Measurements from ENCODE around the gene KCTD16. TPM values are rescaled to one million over a fixed set of nuclear protein-coding genes. Genes with fewer than 3 reads are reported as not detected.

Gene KCTD16
- total and polyA plus RNA-seq, 2 donors from 2014 or later = 0.24 to 2.5 TPM

DNA sequence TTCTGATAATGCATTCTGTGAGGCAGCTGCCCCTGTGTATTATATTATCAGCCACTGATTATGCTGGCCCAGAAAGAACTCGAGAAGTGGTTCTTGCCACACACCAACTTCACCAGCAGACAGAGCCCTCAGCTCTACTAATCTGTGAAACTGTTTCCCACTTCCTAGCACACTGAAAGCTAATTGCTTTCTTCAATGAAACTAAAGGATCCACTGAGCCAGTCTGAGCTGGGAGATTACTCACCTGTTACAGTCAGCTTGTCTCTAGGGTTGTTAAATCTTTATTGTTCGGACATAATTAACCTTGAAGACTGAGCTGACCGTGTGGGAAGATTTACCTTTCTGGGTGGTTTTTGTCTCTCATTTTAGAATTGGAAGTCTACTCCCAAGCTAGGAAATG, 263.2 kb downstream of the KCTD16 start:
- DNase-seq (peak in 2 of 5 donors; percentile 14 to 40), FAIRE-seq (no peak)
- intact Hi-C loops (cut with DNase I) = no loop called here
- Histone ChIP-seq H3K4me3 (ENCODE audit: low read length in 3 of 3) (no peak overlapping the region), H3K27ac (ENCODE audit: low read depth in 2 of 2, low read length in 2 of 2) (no peak overlapping the region), H3K9me3 (ENCODE audit: control insufficient read depth in 2 of 3, insufficient read depth in 1 of 3, low read length in 3 of 3) (no peaks in the 10 kb centered on the region), H3K36me3 (ENCODE audit: control insufficient read depth in 2 of 3, insufficient read depth in 3 of 3, low read length in 3 of 3) (no peaks in the 10 kb centered on the region), H3K9ac (ENCODE audit: low read length in 3 of 3) (no peak overlapping the region), H3K4me1 (ENCODE audit: control insufficient read depth in 2 of 3, insufficient read depth in 2 of 3, low read depth in 1 of 3, low read length in 3 of 3) (no peaks in the 10 kb centered on the region), H3K27me3 (ENCODE audit: control insufficient read depth, insufficient read depth, low read length) (no peaks in the 10 kb centered on the region)
- TF ChIP-seq, protein P1, sequence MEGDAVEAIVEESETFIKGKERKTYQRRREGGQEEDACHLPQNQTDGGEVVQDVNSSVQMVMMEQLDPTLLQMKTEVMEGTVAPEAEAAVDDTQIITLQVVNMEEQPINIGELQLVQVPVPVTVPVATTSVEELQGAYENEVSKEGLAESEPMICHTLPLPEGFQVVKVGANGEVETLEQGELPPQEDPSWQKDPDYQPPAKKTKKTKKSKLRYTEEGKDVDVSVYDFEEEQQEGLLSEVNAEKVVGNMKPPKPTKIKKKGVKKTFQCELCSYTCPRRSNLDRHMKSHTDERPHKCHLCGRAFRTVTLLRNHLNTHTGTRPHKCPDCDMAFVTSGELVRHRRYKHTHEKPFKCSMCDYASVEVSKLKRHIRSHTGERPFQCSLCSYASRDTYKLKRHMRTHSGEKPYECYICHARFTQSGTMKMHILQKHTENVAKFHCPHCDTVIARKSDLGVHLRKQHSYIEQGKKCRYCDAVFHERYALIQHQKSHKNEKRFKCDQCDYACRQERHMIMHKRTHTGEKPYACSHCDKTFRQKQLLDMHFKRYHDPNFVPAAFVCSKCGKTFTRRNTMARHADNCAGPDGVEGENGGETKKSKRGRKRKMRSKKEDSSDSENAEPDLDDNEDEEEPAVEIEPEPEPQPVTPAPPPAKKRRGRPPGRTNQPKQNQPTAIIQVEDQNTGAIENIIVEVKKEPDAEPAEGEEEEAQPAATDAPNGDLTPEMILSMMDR (IDR thresholded peaks at IDR 0.05; ENCODE audit: borderline replicate concordance, extremely low read depth, insufficient read depth) = no peak

DNA sequence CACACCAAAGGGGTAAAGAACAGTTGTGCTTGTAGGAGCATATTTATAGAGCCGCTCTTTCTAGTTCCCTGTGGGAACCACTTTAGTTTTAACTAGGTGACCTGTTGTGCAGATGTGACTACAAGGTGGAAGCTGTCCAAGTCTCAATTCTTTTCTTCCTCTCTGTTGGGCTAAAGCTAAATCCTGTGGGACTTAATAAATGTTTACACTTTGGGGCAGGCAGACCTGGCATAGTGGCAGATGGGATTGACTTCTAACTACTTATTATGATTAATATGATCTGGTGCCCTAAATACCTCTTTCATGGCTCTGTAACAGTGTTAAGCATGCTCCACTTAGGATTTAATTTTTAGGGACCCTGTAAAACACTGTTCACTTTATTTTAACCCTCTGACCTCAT, 265.3 kb downstream of the KCTD16 start:
- Histone ChIP-seq H3K4me3 (ENCODE audit: low read length in 3 of 3) (no peak overlapping the region), H3K27ac (ENCODE audit: low read depth in 2 of 2, low read length in 2 of 2) (no peak overlapping the region), H3K4me1 (ENCODE audit: control insufficient read depth in 2 of 3, insufficient read depth in 2 of 3, low read depth in 1 of 3, low read length in 3 of 3) (no peaks in the 10 kb centered on the region), H3K9ac (ENCODE audit: low read length in 3 of 3) (no peak overlapping the region), H3K27me3 (ENCODE audit: control insufficient read depth, insufficient read depth, low read length) (no peaks in the 10 kb centered on the region), H3K36me3 (ENCODE audit: control insufficient read depth in 2 of 3, insufficient read depth in 3 of 3, low read length in 3 of 3) (no peaks in the 10 kb centered on the region), H3K9me3 (ENCODE audit: control insufficient read depth in 2 of 3, insufficient read depth in 1 of 3, low read length in 3 of 3) (peaks cover 0 to 3% (median 0%) of the 10 kb centered on the region in 3 donors)
- no peak for DNase-seq
- intact Hi-C loops (cut with DNase I) = no loop called here
- no peak for FAIRE-seq
- TF ChIP-seq, protein P1 (IDR thresholded peaks at IDR 0.05; ENCODE audit: borderline replicate concordance, extremely low read depth, insufficient read depth) = no peak

DNA sequence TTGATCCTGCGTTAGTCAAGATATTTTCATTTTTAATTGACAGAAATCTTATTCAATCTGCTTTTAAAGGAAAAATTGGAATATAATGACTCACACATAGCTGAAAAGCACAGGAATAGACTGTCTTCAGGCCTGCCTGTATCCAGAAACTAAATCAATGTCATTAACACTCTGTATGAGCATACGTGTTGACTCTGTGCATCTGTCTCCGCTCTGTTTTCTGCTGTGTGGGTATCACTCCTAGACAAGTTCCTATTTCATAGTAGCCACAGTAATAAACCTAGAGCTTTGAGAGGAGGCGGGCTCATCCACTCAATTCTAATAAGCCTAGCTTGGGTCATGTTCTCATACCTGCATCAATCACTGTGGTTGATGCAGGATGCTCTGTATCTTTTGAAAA, 267.6 kb downstream of the KCTD16 start:
- intact Hi-C loops (cut with DNase I) = no loop called here
- H3K27ac ChIP-seq (ENCODE audit: low read depth in 2 of 2, low read length in 2 of 2) = no peak overlapping the region
- peaks cover 0 to 9% (median 0%) of the 10 kb centered on the region in 3 donors for H3K9me3 ChIP-seq (ENCODE audit: control insufficient read depth in 2 of 3, insufficient read depth in 1 of 3, low read length in 3 of 3)
- no peak overlapping the region for H3K9ac ChIP-seq (ENCODE audit: low read length in 3 of 3)
- no peak for FAIRE-seq
- no peak for DNase-seq
- H3K4me1 ChIP-seq (ENCODE audit: control insufficient read depth in 2 of 3, insufficient read depth in 2 of 3, low read depth in 1 of 3, low read length in 3 of 3) = no peaks in the 10 kb centered on the region
- no peaks in the 10 kb centered on the region for H3K27me3 ChIP-seq (ENCODE audit: control insufficient read depth, insufficient read depth, low read length)
- H3K36me3 ChIP-seq (ENCODE audit: control insufficient read depth in 2 of 3, insufficient read depth in 3 of 3, low read length in 3 of 3) = no peaks in the 10 kb centered on the region
- TF ChIP-seq, protein P1 (IDR thresholded peaks at IDR 0.05; ENCODE audit: borderline replicate concordance, extremely low read depth, insufficient read depth) = no peak
- no peak overlapping the region for H3K4me3 ChIP-seq (ENCODE audit: low read length in 3 of 3)

DNA sequence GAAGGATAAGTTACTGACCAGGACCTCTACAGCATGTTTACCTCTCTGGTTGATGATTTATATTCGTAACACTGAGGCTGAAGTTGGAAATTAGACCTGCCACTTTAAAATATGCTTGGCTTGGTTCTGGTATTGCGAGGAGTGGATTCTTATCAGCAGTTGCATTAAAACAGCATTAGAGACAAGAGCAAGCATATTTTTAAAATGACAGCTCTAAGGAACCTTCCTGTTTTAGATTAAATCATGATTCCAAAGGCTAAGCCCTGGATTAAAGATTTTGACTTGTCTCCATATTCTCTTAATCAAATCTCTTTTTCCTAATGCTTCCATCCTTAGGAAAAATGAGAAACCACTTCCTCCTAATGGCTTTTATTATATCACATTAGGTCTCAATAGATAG, 277.8 kb downstream of the KCTD16 start:
- Histone ChIP-seq H3K36me3 (ENCODE audit: control insufficient read depth in 2 of 3, insufficient read depth in 3 of 3, low read length in 3 of 3) (no peaks in the 10 kb centered on the region), H3K4me3 (ENCODE audit: low read length in 3 of 3) (no peak overlapping the region), H3K27me3 (ENCODE audit: control insufficient read depth, insufficient read depth, low read length) (no peaks in the 10 kb centered on the region), H3K9ac (ENCODE audit: low read length in 3 of 3) (no peak overlapping the region), H3K4me1 (ENCODE audit: control insufficient read depth in 2 of 3, insufficient read depth in 2 of 3, low read depth in 1 of 3, low read length in 3 of 3) (peaks cover 0 to 8% (median 0%) of the 10 kb centered on the region in 3 donors), H3K27ac (ENCODE audit: low read depth in 2 of 2, low read length in 2 of 2) (no peak overlapping the region), H3K9me3 (ENCODE audit: control insufficient read depth in 2 of 3, insufficient read depth in 1 of 3, low read length in 3 of 3) (no peaks in the 10 kb centered on the region)
- intact Hi-C loops (cut with DNase I) = no loop called here
- FAIRE-seq = no peak
- no peak for DNase-seq
- TF ChIP-seq, protein P1 (IDR thresholded peaks at IDR 0.05; ENCODE audit: borderline replicate concordance, extremely low read depth, insufficient read depth) = no peak
